SK-N-SH treated with all-trans-retinoic acid at 6 μM for 48 hours (cell line): ENCODE measurements around the gene NDRG3.

Source experiments
- ATAC-seq: fragments of 200-7000 bp; cut with Tn5 transposase; 3 replicates; pipeline ENCODE4 v1.9.1; 2020; ENCODE audit warnings: mild to moderate bottlenecking, moderate library complexity
- ARNTL ChIP-seq: fragments of 450-650 bp; formaldehyde crosslinking; IDR thresholded peaks from 2 replicates; pipeline ENCODE4 v1.5.0; 2020; ENCODE audit warnings: low read depth, mild to moderate bottlenecking, moderate library complexity, borderline replicate concordance
- CREB5 ChIP-seq: fragments of 250-450 bp; sonication (Bioruptor Pico); IDR thresholded peaks from 2 replicates; pipeline ENCODE4 v1.5.1; 2020; ENCODE audit warnings: low read depth, mild to moderate bottlenecking, moderate library complexity
- CSDC2 ChIP-seq: fragments of 250-450 bp; sonication (Bioruptor Pico); IDR thresholded peaks from 2 replicates; pipeline ENCODE4 v1.5.0; 2020; ENCODE audit warnings: mild to moderate bottlenecking, moderate library complexity
- CSRNP3 ChIP-seq: fragments of 250-450 bp; sonication (Bioruptor Pico); IDR thresholded peaks from 2 replicates; pipeline ENCODE4 v1.5.1; 2021; ENCODE audit warnings: mild to moderate bottlenecking, moderate library complexity
- ESRRG ChIP-seq: fragments of 250-450 bp; sonication (Bioruptor Pico); IDR thresholded peaks from 2 replicates; pipeline ENCODE4 v1.6.1; 2021; ENCODE audit warnings: mild to moderate bottlenecking
- GLIS3 ChIP-seq: fragments of 250-450 bp; sonication (Bioruptor Pico); IDR thresholded peaks from 2 replicates; pipeline ENCODE4 v1.5.0; 2020; ENCODE audit warnings: mild to moderate bottlenecking, moderate library complexity
- ISL1 ChIP-seq: fragments of 250-450 bp; sonication (Bioruptor Pico); IDR thresholded peaks from 2 replicates; pipeline ENCODE4 v2.1.2; 2022; ENCODE audit warnings: mild to moderate bottlenecking, moderate library complexity
- OSR1 ChIP-seq: fragments of 250-450 bp; sonication (Bioruptor Pico); IDR thresholded peaks from 2 replicates; pipeline ENCODE4 v1.8.0; 2022; ENCODE audit warnings: moderate library complexity, mild to moderate bottlenecking, inconsistent platforms
- POU6F1 ChIP-seq: fragments of 250-450 bp; sonication (Bioruptor Pico); IDR thresholded peaks from 2 replicates; pipeline ENCODE4 v1.8.0; 2021; ENCODE audit warnings: low read depth, mild to moderate bottlenecking, moderate library complexity, borderline replicate concordance
- PPARA ChIP-seq: fragments of 250-450 bp; sonication (Bioruptor Pico); IDR thresholded peaks from 2 replicates; pipeline ENCODE4 v1.5.0; 2020; ENCODE audit warnings: mild to moderate bottlenecking, borderline replicate concordance
- TCF4 ChIP-seq: fragments of 250-450 bp; sonication (Bioruptor Pico); IDR thresholded peaks from 2 replicates; pipeline ENCODE4 v1.8.0; 2021; ENCODE audit warnings: mild to moderate bottlenecking, moderate library complexity, borderline replicate concordance
- TOX ChIP-seq: fragments of 250-450 bp; sonication (Bioruptor Pico); IDR thresholded peaks from 2 replicates; pipeline ENCODE4 v1.8.0; 2021; ENCODE audit warnings: mild to moderate bottlenecking, moderate library complexity, borderline replicate concordance
- ZC3H10 ChIP-seq: fragments of 250-450 bp; sonication (Bioruptor Pico); IDR thresholded peaks from 2 replicates; pipeline ENCODE4 v1.5.1; 2021; ENCODE audit warnings: mild to moderate bottlenecking, moderate library complexity
- ZNF565 ChIP-seq: fragments of 450-650 bp; formaldehyde crosslinking; conservative IDR thresholded peaks from 2 replicates; pipeline ENCODE4 v1.5.0; 2020; ENCODE audit warnings: low read depth, mild to moderate bottlenecking, moderate library complexity
- ZNF70 ChIP-seq: fragments of 450-650 bp; formaldehyde crosslinking; IDR thresholded peaks from 2 replicates; pipeline ENCODE4 v1.5.0; 2020; ENCODE audit warnings: mild to moderate bottlenecking, moderate library complexity
- ZNF8 ChIP-seq: fragments of 450-650 bp; formaldehyde crosslinking; IDR thresholded peaks from 2 replicates; pipeline ENCODE4 v1.5.0; 2020; ENCODE audit warnings: mild to moderate bottlenecking, moderate library complexity
- TF ChIP-seq, protein P1 (sequence below): fragments of 250-450 bp; sonication (Bioruptor Pico); IDR thresholded peaks from 2 replicates; pipeline ENCODE4 v1.5.0; 2020; ENCODE audit warnings: mild to moderate bottlenecking, moderate library complexity

NDRG3 gene

GRCh38 chr20:36646678-36647077, 99.2 kb downstream of the NDRG3 start:
- no peak for ATAC-seq
- TF ChIP-seq CREB5 (no peak), TOX (CRISPR knock-in tag) (no peak)
- TF ChIP-seq, all 23 proteins: peak for 0

DNA sequence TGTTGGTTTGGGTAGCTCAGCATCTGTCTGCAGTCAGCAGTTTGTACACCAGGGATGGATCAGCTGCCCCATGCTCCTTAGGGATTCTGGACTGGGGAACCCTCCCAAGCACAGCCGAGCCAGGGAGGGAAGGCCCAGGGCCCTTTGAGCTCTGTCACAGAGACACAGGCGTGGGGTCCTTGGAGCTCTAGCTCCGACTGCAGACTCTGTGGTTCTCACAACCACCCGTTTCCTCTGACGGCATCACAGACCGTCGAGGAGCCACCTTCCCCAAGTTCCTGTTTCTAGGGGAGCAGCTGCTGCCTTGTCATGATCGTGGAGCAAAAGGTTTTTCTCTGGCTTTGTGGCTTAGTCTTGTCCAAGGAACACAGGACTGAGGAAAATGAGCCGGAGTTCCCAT, 99.9 kb downstream of the NDRG3 start, which contains the start of gene SLA2:
Gene SLA2, minus strand, starts transcription at position 199 of the 400 bp plus-strand sequence. CDS start 4,861 bp downstream, outside the sequence.
- no peak for TF ChIP-seq PPARA (CRISPR knock-in tag)
- no peak for ATAC-seq

DNA sequence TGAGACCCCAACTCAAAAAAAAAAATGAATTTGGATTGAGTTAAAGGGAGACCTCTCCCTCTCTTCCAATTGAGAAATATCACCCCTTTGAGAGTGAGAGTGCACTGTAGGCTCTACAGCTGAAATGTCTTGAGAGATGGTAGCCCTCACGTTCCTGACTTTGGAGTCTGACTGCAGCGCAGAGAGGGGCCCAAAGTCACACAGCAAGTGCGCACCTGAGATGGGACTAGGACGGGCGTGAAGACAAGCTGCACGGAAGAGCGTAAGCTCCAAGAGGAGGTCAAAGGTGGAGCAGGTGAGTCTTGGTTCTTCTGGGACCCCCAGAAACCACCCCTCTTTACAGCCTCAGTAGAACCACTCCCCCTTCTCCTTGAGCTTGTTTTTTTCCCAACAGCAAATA, 100.5 kb downstream of the NDRG3 start:
- TF ChIP-seq GLIS3 (CRISPR knock-in tag) = no peak
- TF ChIP-seq TOX (CRISPR knock-in tag) = no peak
- TF ChIP-seq ZNF8 (CRISPR knock-in tag) = no peak
- TF ChIP-seq ZNF70 (CRISPR knock-in tag) = no peak
- TF ChIP-seq, all 23 proteins: peak for 0
- ATAC-seq = no peak

- no peak for TF ChIP-seq ZC3H10 (CRISPR knock-in tag)
- no peak for TF ChIP-seq ESRRG
- TF ChIP-seq ISL1 (CRISPR knock-in tag) = no peak
- no peak for TF ChIP-seq POU6F1 (CRISPR knock-in tag)
- no peak for TF ChIP-seq CREB5
- no peak for ATAC-seq
Measured at GRCh38 chr20:36644706-36645095, 101.2 kb downstream of the NDRG3 start.

GRCh38 chr20:36644032-36644705, 101.7 kb downstream of the NDRG3 start:
- ATAC-seq = no peak
- no peak for TF ChIP-seq CSRNP3 (CRISPR knock-in tag)
- TF ChIP-seq, all 23 proteins: peak for 0

GRCh38 chr20:36642136-36642535, 103.8 kb downstream of the NDRG3 start:
- ATAC-seq = no peak
- TF ChIP-seq CSRNP3 (CRISPR knock-in tag) (no peak), ZNF565 (CRISPR knock-in tag) (no peak), ZNF8 (CRISPR knock-in tag) (no peak), TCF4 (CRISPR knock-in tag) (no peak), ESRRG (no peak), CREB5 (no peak), CSDC2 (no peak), ARNTL (CRISPR knock-in tag) (no peak), POU6F1 (CRISPR knock-in tag) (no peak), ZC3H10 (CRISPR knock-in tag) (no peak), PPARA (CRISPR knock-in tag) (no peak), TOX (CRISPR knock-in tag) (no peak), OSR1 (no peak), GLIS3 (CRISPR knock-in tag) (no peak)
- TF ChIP-seq, protein P1, sequence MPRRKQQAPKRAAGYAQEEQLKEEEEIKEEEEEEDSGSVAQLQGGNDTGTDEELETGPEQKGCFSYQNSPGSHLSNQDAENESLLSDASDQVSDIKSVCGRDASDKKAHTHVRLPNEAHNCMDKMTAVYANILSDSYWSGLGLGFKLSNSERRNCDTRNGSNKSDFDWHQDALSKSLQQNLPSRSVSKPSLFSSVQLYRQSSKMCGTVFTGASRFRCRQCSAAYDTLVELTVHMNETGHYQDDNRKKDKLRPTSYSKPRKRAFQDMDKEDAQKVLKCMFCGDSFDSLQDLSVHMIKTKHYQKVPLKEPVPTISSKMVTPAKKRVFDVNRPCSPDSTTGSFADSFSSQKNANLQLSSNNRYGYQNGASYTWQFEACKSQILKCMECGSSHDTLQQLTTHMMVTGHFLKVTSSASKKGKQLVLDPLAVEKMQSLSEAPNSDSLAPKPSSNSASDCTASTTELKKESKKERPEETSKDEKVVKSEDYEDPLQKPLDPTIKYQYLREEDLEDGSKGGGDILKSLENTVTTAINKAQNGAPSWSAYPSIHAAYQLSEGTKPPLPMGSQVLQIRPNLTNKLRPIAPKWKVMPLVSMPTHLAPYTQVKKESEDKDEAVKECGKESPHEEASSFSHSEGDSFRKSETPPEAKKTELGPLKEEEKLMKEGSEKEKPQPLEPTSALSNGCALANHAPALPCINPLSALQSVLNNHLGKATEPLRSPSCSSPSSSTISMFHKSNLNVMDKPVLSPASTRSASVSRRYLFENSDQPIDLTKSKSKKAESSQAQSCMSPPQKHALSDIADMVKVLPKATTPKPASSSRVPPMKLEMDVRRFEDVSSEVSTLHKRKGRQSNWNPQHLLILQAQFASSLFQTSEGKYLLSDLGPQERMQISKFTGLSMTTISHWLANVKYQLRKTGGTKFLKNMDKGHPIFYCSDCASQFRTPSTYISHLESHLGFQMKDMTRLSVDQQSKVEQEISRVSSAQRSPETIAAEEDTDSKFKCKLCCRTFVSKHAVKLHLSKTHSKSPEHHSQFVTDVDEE (CRISPR knock-in tag) = no peak
